Heart left ventricle (tissue), 13 donors: ENCODE data around the gene NUP58.

Experiments
- POLR2A ChIP-seq, 2 donors: fragments of 450-650 bp; IDR thresholded peaks; one replicate each; pipeline ENCODE4 v1.6.1; 2017; ENCODE audit warnings: antibody characterized with exemption in 2 of 2, mild to moderate bottlenecking in 2 of 2, moderate library complexity in 2 of 2
- TF ChIP-seq, protein P1 (sequence below), 12 donors: fragments of 200-600 bp; sonication (generic) in 4 of 12; IDR thresholded peaks; one replicate each; pipeline versions ENCODE4 v1.5.0 to v1.8.0; 2018 to 2022; ENCODE audit warnings: antibody characterized with exemption in 12 of 12, mild to moderate bottlenecking in 5 of 12
- donor health status: ischemic (EF 13 %, LVEDD 7.1; RV severe dilation, severe dysfunction).
- donor health status: DM: no; HTN: yes; CAD: no.
- donor health status: DM: no; HTN: no; CAD: no.
- donor health status: ischemic (EF 25% LVEDD 6.9; RV normal size, moderate dysfunction).
- donor health status: ischemic (EF 25% LVEDD 5.7; RV mildly dilated, moderate dysfunction).
- donor health status: ischemic (EF 35%, LVEDD 5.7; RV mildly dilated, moderate dysfunction).
- donor health status: nonischemic (EF 11% LVEDD 7.7; RV severe dilation, severe dysfunction).
- donor health status: DM: yes; HTN: yes; CAD: no.
- donor health status: PGD.
- donor health status: ischemic (EF 29% LVEDD 5.4; RV normal size, mild dysfunction).
- donor health status: nonischemic (EF 23%, LVEDD 6.1; RV moderate dilation, normal function).

- TF ChIP-seq, protein P1, sequence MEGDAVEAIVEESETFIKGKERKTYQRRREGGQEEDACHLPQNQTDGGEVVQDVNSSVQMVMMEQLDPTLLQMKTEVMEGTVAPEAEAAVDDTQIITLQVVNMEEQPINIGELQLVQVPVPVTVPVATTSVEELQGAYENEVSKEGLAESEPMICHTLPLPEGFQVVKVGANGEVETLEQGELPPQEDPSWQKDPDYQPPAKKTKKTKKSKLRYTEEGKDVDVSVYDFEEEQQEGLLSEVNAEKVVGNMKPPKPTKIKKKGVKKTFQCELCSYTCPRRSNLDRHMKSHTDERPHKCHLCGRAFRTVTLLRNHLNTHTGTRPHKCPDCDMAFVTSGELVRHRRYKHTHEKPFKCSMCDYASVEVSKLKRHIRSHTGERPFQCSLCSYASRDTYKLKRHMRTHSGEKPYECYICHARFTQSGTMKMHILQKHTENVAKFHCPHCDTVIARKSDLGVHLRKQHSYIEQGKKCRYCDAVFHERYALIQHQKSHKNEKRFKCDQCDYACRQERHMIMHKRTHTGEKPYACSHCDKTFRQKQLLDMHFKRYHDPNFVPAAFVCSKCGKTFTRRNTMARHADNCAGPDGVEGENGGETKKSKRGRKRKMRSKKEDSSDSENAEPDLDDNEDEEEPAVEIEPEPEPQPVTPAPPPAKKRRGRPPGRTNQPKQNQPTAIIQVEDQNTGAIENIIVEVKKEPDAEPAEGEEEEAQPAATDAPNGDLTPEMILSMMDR (IDR thresholded peaks at IDR 0.05) = no peak
- TF ChIP-seq POLR2A (IDR thresholded peaks at IDR 0.05) = no peak
Observed at GRCh38 chr13:25286308-25286968, 15.0 kb upstream of the NUP58 start.
